ENCODE data around the gene GATA5. TPM values are rescaled to one million over a fixed set of nuclear protein-coding genes. Genes with fewer than 3 reads are reported as not detected.

GATA5 gene
- total and polyA plus RNA-seq, 10 donors = 0.02 to 0.19 (median 0.13) TPM; not detected in 7

DNA sequence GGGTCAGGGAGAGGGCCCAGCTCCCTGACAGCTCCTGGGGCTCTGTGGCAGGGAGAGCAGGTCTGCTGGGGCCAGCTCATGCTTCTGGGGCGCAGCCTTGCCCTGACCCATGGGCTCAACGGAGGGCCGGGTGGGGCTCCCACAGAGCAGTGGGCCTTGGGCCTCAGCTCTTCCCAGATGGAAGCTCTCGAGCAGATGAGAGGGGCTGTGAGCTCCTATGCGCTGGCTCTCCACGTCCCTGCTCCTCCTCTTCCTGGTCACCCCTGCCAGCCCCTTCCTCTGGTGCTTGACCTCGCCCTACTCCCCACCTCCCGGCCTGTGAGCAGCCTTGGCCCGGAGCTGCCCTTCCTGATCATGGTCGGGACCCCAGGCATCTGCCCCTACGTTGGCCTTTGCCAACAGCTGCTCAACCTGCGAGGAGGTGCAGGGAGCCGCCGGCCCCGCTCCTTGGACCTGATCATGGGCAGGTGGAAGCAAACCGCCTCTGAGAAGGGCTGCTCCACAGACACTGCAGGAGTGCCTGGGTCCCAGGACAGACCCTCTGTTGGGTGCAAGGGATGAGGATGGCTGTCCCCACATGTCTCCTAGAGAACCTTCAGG lies 26.8 kb upstream of the GATA5 start:
- Histone ChIP-seq H3K36me3 (no peaks in the 10 kb centered on the region), H3K9me3 (no peaks in the 10 kb centered on the region), H3K4me1 (peaks cover 0 to 35% (median 18%) of the 10 kb centered on the region in 6 donors), H3K27ac (peak overlapping the region in 1 of 8 donors; percentile 46), H3K27me3 (replicated peaks in 1 of 7) (peaks cover 0 to 19% (median 0%) of the 10 kb centered on the region in 7 donors), H3K4me3 (no peak overlapping the region)
- 77 to 86% (median 78%) methylated on average over 10 to 16 of the region's 16 CpGs for WGBS, 5 donors
- DNase-seq = no peak
- TF ChIP-seq, protein P1, sequence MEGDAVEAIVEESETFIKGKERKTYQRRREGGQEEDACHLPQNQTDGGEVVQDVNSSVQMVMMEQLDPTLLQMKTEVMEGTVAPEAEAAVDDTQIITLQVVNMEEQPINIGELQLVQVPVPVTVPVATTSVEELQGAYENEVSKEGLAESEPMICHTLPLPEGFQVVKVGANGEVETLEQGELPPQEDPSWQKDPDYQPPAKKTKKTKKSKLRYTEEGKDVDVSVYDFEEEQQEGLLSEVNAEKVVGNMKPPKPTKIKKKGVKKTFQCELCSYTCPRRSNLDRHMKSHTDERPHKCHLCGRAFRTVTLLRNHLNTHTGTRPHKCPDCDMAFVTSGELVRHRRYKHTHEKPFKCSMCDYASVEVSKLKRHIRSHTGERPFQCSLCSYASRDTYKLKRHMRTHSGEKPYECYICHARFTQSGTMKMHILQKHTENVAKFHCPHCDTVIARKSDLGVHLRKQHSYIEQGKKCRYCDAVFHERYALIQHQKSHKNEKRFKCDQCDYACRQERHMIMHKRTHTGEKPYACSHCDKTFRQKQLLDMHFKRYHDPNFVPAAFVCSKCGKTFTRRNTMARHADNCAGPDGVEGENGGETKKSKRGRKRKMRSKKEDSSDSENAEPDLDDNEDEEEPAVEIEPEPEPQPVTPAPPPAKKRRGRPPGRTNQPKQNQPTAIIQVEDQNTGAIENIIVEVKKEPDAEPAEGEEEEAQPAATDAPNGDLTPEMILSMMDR (IDR thresholded peaks at IDR 0.05 in 8 of 11, conservative IDR thresholded peaks at IDR 0.05 in 3 of 11) = no peak
- TF ChIP-seq POLR2AphosphoS5 (IDR thresholded peaks at IDR 0.05) (no peak), POLR2A (IDR thresholded peaks at IDR 0.05) (no peak)
- intact Hi-C loops (cut with DNase I; ENCODE audit: low total_unique reads) = loop anchor here (5.0 kb wide), 2 partner anchors 115 to 290 kb away; no protein-coding TSS in a partner anchor

DNA sequence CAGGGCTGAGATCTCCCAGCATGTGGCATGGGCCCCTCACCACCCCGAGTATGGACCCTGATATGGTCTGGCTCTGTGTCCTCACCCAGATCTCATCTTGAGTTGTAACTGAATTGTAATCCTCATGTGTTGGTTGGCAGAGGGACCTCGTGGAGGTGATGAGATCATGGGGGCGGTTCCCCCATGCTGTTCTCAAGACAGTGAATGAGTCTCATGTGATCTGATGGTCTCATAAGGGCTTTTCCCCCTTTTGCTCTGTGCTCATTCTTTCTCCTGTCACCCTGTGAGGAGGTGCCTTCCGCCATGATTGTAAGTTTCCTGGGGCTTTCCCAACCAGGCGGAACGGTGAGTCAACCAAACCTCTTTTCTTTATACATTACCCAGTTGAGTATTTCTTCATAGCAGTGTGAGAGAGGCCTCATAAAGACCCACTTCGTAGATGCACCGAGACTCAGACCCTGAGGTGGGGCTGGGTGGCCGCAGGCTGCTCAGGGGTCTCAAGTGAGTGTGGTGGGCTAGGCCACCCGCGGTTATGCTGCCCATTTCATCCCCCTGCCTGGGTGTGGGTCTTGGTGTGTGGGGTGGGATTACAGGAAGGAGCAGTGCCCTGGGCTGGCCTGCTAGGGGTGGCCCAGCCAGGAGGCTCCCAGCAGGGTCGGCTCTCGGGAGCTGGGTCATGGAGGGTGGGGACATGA lies 26.2 kb upstream of the GATA5 start:
- H3K27ac ChIP-seq = peak overlapping the region in 2 of 8 donors; percentile 40 to 46
- no peak overlapping the region for H3K4me3 ChIP-seq
- TF ChIP-seq, protein P1 (IDR thresholded peaks at IDR 0.05 in 8 of 11, conservative IDR thresholded peaks at IDR 0.05 in 3 of 11) = no peak
- TF ChIP-seq POLR2A (IDR thresholded peaks at IDR 0.05) (no peak), POLR2AphosphoS5 (IDR thresholded peaks at IDR 0.05) (no peak)
- intact Hi-C loops (cut with DNase I; ENCODE audit: low total_unique reads) = loop anchor here (5.0 kb wide), 2 partner anchors 115 to 290 kb away; no protein-coding TSS in a partner anchor
- no peaks in the 10 kb centered on the region for H3K36me3 ChIP-seq
- no peak for DNase-seq
- WGBS, 5 donors = 49 to 70% (median 53%) methylated on average over 11 to 13 of the region's 13 CpGs
- no peaks in the 10 kb centered on the region for H3K9me3 ChIP-seq
- peaks cover 0 to 23% (median 2%) of the 10 kb centered on the region in 7 donors for H3K27me3 ChIP-seq (replicated peaks in 1 of 7)
- H3K4me1 ChIP-seq = peaks cover 0 to 37% (median 18%) of the 10 kb centered on the region in 6 donors

DNA sequence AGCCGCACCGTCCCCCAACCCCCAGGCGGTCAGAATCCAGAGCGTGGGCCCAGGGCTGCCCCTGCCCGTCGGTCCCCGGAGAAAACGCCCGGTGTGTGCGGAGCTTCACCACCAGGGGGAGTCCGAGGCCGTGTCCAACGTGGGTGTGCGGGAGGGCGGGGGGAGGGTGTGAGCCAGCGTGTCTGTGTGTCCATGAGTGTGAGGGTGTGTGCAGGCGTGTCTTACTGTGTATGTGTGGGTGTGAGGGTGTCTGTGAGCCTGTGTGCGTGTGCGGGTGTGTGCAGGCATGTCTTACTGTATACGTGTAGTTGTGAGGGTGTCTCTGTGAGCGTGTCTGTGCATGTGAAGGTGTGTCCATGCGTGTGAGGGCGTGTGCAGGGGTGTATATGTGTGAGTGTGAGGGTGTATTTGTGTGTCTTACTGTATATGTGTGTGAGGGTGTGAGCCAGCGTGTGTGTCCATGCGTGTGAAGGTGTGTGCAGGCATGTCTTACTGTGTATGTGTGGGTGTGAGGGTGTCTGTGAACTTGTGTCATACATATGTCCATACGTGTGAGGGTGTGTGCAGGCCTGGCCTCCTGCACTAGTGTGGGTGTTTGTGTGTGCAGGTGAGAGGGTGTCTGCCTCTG lies 24.6 kb upstream of the GATA5 start:
- intact Hi-C loops (cut with DNase I; ENCODE audit: low total_unique reads) = loop anchor here (5.0 kb wide), 2 partner anchors 117 to 292 kb away; no protein-coding TSS in a partner anchor
- WGBS, 5 donors = 26 to 54% (median 30%) methylated on average over 13 to 26 of the region's 26 CpGs
- DNase-seq = peak; percentile 94

More for the DNA sequence above, 24.6 kb upstream of the GATA5 start:
- TF ChIP-seq POLR2AphosphoS5 (IDR thresholded peaks at IDR 0.05) (peak in 2 of 3 donors; percentile 27 to 53), POLR2A (IDR thresholded peaks at IDR 0.05) (no peak)
- TF ChIP-seq, protein P1 (IDR thresholded peaks at IDR 0.05 in 8 of 11, conservative IDR thresholded peaks at IDR 0.05 in 3 of 11) = peak; percentile 80 to 94 (median 90)
- H3K27ac ChIP-seq = no peak overlapping the region
- no peaks in the 10 kb centered on the region for H3K9me3 ChIP-seq
- H3K4me1 ChIP-seq = peaks cover 0 to 53% (median 28%) of the 10 kb centered on the region in 6 donors
- no peaks in the 10 kb centered on the region for H3K36me3 ChIP-seq
- no peak overlapping the region for H3K4me3 ChIP-seq
- H3K27me3 ChIP-seq (replicated peaks in 1 of 7) = peaks cover 0 to 39% (median 14%) of the 10 kb centered on the region in 7 donors

All from spleen (tissue), 11 donors.